SK-N-SH treated with all-trans-retinoic acid at 6 μM for 48 hours (cell line): ENCODE measurements around the gene CDK5R1.

Experiments used
- ATAC-seq: fragments of 200-7000 bp; cut with Tn5 transposase; 3 replicates; pipeline ENCODE4 v1.9.1; 2020; ENCODE audit warnings: mild to moderate bottlenecking, moderate library complexity
- ARNTL ChIP-seq: fragments of 450-650 bp; formaldehyde crosslinking; IDR thresholded peaks from 2 replicates; pipeline ENCODE4 v1.5.0; 2020; ENCODE audit warnings: low read depth, mild to moderate bottlenecking, moderate library complexity, borderline replicate concordance
- BACH2 ChIP-seq: fragments of 250-450 bp; sonication (Bioruptor Pico); IDR thresholded peaks from 2 replicates; pipeline ENCODE4 v1.9.0; 2021; ENCODE audit warnings: mild to moderate bottlenecking, borderline replicate concordance
- CSRNP3 ChIP-seq: fragments of 250-450 bp; sonication (Bioruptor Pico); IDR thresholded peaks from 2 replicates; pipeline ENCODE4 v1.5.1; 2021; ENCODE audit warnings: mild to moderate bottlenecking, moderate library complexity
- ESRRG ChIP-seq: fragments of 250-450 bp; sonication (Bioruptor Pico); IDR thresholded peaks from 2 replicates; pipeline ENCODE4 v1.6.1; 2021; ENCODE audit warnings: mild to moderate bottlenecking
- OSR1 ChIP-seq: fragments of 250-450 bp; sonication (Bioruptor Pico); IDR thresholded peaks from 2 replicates; pipeline ENCODE4 v1.8.0; 2022; ENCODE audit warnings: moderate library complexity, mild to moderate bottlenecking, inconsistent platforms
- PATZ1 ChIP-seq: fragments of 250-450 bp; sonication (Bioruptor Pico); IDR thresholded peaks from 2 replicates; pipeline ENCODE4 v1.8.0; 2020; ENCODE audit warnings: mild to moderate bottlenecking, moderate library complexity, borderline replicate concordance
- PPARA ChIP-seq: fragments of 250-450 bp; sonication (Bioruptor Pico); IDR thresholded peaks from 2 replicates; pipeline ENCODE4 v1.5.0; 2020; ENCODE audit warnings: mild to moderate bottlenecking, borderline replicate concordance
- SNAI2 ChIP-seq: fragments of 250-450 bp; sonication (Bioruptor Pico); IDR thresholded peaks from 2 replicates; pipeline ENCODE4 v1.5.0; 2020; ENCODE audit warnings: mild to moderate bottlenecking, moderate library complexity
- TCF4 ChIP-seq: fragments of 250-450 bp; sonication (Bioruptor Pico); IDR thresholded peaks from 2 replicates; pipeline ENCODE4 v1.8.0; 2021; ENCODE audit warnings: mild to moderate bottlenecking, moderate library complexity, borderline replicate concordance
- TOX ChIP-seq: fragments of 250-450 bp; sonication (Bioruptor Pico); IDR thresholded peaks from 2 replicates; pipeline ENCODE4 v1.8.0; 2021; ENCODE audit warnings: mild to moderate bottlenecking, moderate library complexity, borderline replicate concordance
- ZC3H10 ChIP-seq: fragments of 250-450 bp; sonication (Bioruptor Pico); IDR thresholded peaks from 2 replicates; pipeline ENCODE4 v1.5.1; 2021; ENCODE audit warnings: mild to moderate bottlenecking, moderate library complexity
- ZFP3 ChIP-seq: fragments of 250-450 bp; sonication (Bioruptor Pico); IDR thresholded peaks from 2 replicates; pipeline ENCODE4 v1.5.0; 2020; ENCODE audit warnings: mild to moderate bottlenecking, moderate library complexity
- ZFP30 ChIP-seq: fragments of 450-650 bp; formaldehyde crosslinking; IDR thresholded peaks from 2 replicates; pipeline ENCODE4 v1.5.0; 2022; ENCODE audit warnings: mild to moderate bottlenecking, moderate library complexity
- ZNF565 ChIP-seq: fragments of 450-650 bp; formaldehyde crosslinking; conservative IDR thresholded peaks from 2 replicates; pipeline ENCODE4 v1.5.0; 2020; ENCODE audit warnings: low read depth, mild to moderate bottlenecking, moderate library complexity
- ZNF70 ChIP-seq: fragments of 450-650 bp; formaldehyde crosslinking; IDR thresholded peaks from 2 replicates; pipeline ENCODE4 v1.5.0; 2020; ENCODE audit warnings: mild to moderate bottlenecking, moderate library complexity
- ZNF8 ChIP-seq: fragments of 450-650 bp; formaldehyde crosslinking; IDR thresholded peaks from 2 replicates; pipeline ENCODE4 v1.5.0; 2020; ENCODE audit warnings: mild to moderate bottlenecking, moderate library complexity
- TF ChIP-seq, protein P1 (sequence below): fragments of 250-450 bp; sonication (Bioruptor Pico); IDR thresholded peaks from 2 replicates; pipeline ENCODE4 v1.5.0; 2020; ENCODE audit warnings: mild to moderate bottlenecking, moderate library complexity
- TF ChIP-seq, protein P2 (sequence below): fragments of 250-450 bp; sonication (Bioruptor Pico); IDR thresholded peaks from 2 replicates; pipeline ENCODE4 v1.5.1; 2020; ENCODE audit warnings: low read depth, mild to moderate bottlenecking, moderate library complexity

Gene CDK5R1

GRCh38 chr17:32520104-32520701 is 33.4 kb downstream of the CDK5R1 start:
- TF ChIP-seq ZNF70 (CRISPR knock-in tag) = no peak
- TF ChIP-seq CSRNP3 = no peak
- TF ChIP-seq ZFP3 (CRISPR knock-in tag) = no peak
- TF ChIP-seq PATZ1 (CRISPR knock-in tag) = no peak
- no peak for TF ChIP-seq ZNF565
- no peak for TF ChIP-seq ZFP30 (CRISPR knock-in tag)
- TF ChIP-seq, protein P1, sequence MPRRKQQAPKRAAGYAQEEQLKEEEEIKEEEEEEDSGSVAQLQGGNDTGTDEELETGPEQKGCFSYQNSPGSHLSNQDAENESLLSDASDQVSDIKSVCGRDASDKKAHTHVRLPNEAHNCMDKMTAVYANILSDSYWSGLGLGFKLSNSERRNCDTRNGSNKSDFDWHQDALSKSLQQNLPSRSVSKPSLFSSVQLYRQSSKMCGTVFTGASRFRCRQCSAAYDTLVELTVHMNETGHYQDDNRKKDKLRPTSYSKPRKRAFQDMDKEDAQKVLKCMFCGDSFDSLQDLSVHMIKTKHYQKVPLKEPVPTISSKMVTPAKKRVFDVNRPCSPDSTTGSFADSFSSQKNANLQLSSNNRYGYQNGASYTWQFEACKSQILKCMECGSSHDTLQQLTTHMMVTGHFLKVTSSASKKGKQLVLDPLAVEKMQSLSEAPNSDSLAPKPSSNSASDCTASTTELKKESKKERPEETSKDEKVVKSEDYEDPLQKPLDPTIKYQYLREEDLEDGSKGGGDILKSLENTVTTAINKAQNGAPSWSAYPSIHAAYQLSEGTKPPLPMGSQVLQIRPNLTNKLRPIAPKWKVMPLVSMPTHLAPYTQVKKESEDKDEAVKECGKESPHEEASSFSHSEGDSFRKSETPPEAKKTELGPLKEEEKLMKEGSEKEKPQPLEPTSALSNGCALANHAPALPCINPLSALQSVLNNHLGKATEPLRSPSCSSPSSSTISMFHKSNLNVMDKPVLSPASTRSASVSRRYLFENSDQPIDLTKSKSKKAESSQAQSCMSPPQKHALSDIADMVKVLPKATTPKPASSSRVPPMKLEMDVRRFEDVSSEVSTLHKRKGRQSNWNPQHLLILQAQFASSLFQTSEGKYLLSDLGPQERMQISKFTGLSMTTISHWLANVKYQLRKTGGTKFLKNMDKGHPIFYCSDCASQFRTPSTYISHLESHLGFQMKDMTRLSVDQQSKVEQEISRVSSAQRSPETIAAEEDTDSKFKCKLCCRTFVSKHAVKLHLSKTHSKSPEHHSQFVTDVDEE (CRISPR knock-in tag) = no peak
- no peak for TF ChIP-seq TOX (CRISPR knock-in tag)
- TF ChIP-seq, protein P2, sequence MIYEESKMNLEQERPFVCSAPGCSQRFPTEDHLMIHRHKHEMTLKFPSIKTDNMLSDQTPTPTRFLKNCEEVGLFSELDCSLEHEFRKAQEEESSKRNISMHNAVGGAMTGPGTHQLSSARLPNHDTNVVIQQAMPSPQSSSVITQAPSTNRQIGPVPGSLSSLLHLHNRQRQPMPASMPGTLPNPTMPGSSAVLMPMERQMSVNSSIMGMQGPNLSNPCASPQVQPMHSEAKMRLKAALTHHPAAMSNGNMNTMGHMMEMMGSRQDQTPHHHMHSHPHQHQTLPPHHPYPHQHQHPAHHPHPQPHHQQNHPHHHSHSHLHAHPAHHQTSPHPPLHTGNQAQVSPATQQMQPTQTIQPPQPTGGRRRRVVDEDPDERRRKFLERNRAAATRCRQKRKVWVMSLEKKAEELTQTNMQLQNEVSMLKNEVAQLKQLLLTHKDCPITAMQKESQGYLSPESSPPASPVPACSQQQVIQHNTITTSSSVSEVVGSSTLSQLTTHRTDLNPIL (CRISPR knock-in tag) = no peak
- TF ChIP-seq ESRRG (CRISPR knock-in tag) = no peak
- peak; percentile 40 for ATAC-seq

DNA sequence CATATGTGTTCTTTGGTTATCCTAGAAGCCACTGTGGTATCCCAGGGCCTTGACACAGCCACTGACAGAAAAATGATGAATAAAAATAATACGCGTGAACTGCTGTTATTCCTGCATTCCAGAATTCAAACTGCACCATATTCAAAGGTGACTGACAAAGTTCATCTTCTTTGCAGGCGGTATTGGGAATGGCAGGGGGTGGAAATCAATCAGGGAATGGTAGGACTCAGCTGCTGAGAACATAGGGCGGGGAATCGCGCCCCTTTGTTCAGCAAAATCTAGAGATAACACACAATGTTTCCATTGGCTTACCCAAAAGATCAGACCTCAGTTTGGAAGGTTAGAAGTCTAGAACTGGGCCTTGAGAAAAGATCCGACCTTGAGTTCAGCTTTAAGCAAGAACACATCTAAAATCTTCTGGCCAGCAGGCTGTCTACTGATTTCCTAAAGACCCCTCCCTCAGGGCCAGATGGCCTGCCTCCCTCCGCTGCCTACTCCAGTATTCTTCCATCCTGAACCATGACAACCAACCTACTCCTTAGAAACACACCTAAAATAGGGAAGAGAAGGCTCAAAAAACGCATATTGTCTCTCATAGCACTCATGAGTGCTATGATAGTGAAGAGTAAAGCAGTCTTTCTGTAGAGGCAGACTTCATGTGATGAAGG is 34.1 kb downstream of the CDK5R1 start:
- no peak for ATAC-seq
- TF ChIP-seq ZNF8 (no peak), ZC3H10 (CRISPR knock-in tag) (no peak), ZNF70 (CRISPR knock-in tag) (no peak), ESRRG (CRISPR knock-in tag) (no peak), TCF4 (CRISPR knock-in tag) (no peak), ZFP3 (CRISPR knock-in tag) (no peak), PPARA (CRISPR knock-in tag) (no peak), BACH2 (CRISPR knock-in tag) (no peak), ARNTL (CRISPR knock-in tag) (no peak)

- TF ChIP-seq PPARA (CRISPR knock-in tag) = no peak
- no peak for TF ChIP-seq SNAI2 (CRISPR knock-in tag)
- TF ChIP-seq ZNF8 = no peak
- no peak for TF ChIP-seq PATZ1 (CRISPR knock-in tag)
- TF ChIP-seq OSR1 (CRISPR knock-in tag) = no peak
- TF ChIP-seq, all 23 proteins: peak for 0
- no peak for ATAC-seq
Measured at GRCh38 chr17:32523017-32523680, 36.4 kb downstream of the CDK5R1 start.
